Mesendoderm (in vitro differentiated cells): ENCODE results near the gene CDK9.

ENCODE experiments used
- DNase-seq: peaks from one replicate; pipeline ENCODE4 v3.0.0; 2013
- H2AK5ac ChIP-seq: 2 replicates; pipeline ENCODE4 v1.6.1; 2013; ENCODE audit warnings: low read length, inconsistent platforms
- H2BK120ac ChIP-seq: 2 replicates; pipeline ENCODE4 v1.6.1; 2013; ENCODE audit warnings: low read depth, mild to moderate bottlenecking, low read length, moderate library complexity, mixed read lengths
- H2BK15ac ChIP-seq: replicated peaks from 2 replicates; pipeline ENCODE4 v1.6.1; 2013; ENCODE audit warnings: low read depth, mild to moderate bottlenecking, moderate library complexity
- H2BK5ac ChIP-seq: 2 replicates; pipeline ENCODE4 v1.6.1; 2013; ENCODE audit warnings: low read length, inconsistent platforms
- H3K18ac ChIP-seq: 2 replicates; pipeline ENCODE4 v1.6.1; 2013; ENCODE audit warnings: mild to moderate bottlenecking, low read length, mixed read lengths
- H3K23ac ChIP-seq: one replicate; pipeline ENCODE4 v1.6.1; 2013; ENCODE audit warnings: low read length
- H3K27ac ChIP-seq: 2 replicates; pipeline ENCODE4 v1.5.1; 2013; ENCODE audit warnings: low read depth, mild to moderate bottlenecking, inconsistent platforms, low read length, moderate library complexity
- H3K27me3 ChIP-seq: 2 replicates; pipeline ENCODE4 v1.6.1; 2013; ENCODE audit warnings: low read length, control low read depth, mild to moderate bottlenecking, inconsistent platforms; ENCODE audit not compliant: insufficient read depth, poor library complexity
- H3K36me3 ChIP-seq: 2 replicates; pipeline ENCODE4 v1.6.1; 2013; ENCODE audit warnings: low read length, inconsistent platforms; ENCODE audit not compliant: control insufficient read depth, insufficient read depth
- H3K4ac ChIP-seq: one replicate; pipeline ENCODE4 v1.6.1; 2013; ENCODE audit warnings: low read depth, mild to moderate bottlenecking, low read length, moderate library complexity
- H3K4me1 ChIP-seq: 2 replicates; pipeline ENCODE4 v1.6.1; 2013; ENCODE audit warnings: low read depth, low read length, inconsistent platforms; ENCODE audit not compliant: control insufficient read depth
- H3K4me2 ChIP-seq: 2 replicates; pipeline ENCODE4 v1.6.1; 2013; ENCODE audit warnings: low read length
- H3K4me3 ChIP-seq: 2 replicates; pipeline ENCODE4 v1.5.1; 2013; ENCODE audit warnings: mild to moderate bottlenecking, low read length
- H3K56ac ChIP-seq: one replicate; pipeline ENCODE4 v1.6.1; 2013; ENCODE audit warnings: low read length
- H3K79me1 ChIP-seq: 2 replicates; pipeline ENCODE4 v1.6.1; 2013; ENCODE audit warnings: low read length, inconsistent platforms
- H3K79me2 ChIP-seq: 2 replicates; pipeline ENCODE4 v1.6.1; 2013; ENCODE audit warnings: mild to moderate bottlenecking, low read length; ENCODE audit not compliant: control insufficient read depth, insufficient read depth
- H3K9ac ChIP-seq: 2 replicates; pipeline ENCODE4 v1.6.1; 2013; ENCODE audit warnings: low read length, inconsistent platforms
- H4K5ac ChIP-seq: one replicate; pipeline ENCODE4 v1.6.1; 2013; ENCODE audit warnings: low read length
- H4K8ac ChIP-seq: one replicate; pipeline ENCODE4 v1.6.1; 2013; ENCODE audit warnings: low read depth, mild to moderate bottlenecking, control low read depth, low read length, moderate library complexity
- WGBS: extraction: QIAGEN DNeasy Blood & Tissue Kit; methylation state at CpG from one replicate; pipeline ENCODE4 v1.1.7; 2013; ENCODE audit warnings: low lambda C conversion rate, missing lambda C conversion rate; ENCODE audit not compliant: insufficient coverage; ENCODE audit errors: extremely low coverage; 5-methylcytosine and 5-hydroxymethylcytosine counted together

CDK9 gene

GRCh38 chr9:127792417-127793031 lies 6.7 kb downstream of the CDK9 start:
- Histone ChIP-seq H2BK15ac (no peak overlapping the region), H3K23ac (no peak overlapping the region), H3K79me2 (peaks cover 24% of the 10 kb centered on the region), H3K56ac (no peak overlapping the region), H4K5ac (no peak overlapping the region), H3K36me3 (peaks cover 28% of the 10 kb centered on the region), H2BK5ac (no peak overlapping the region), H3K18ac (no peak overlapping the region), H3K79me1 (peaks cover 20% of the 10 kb centered on the region), H3K4me3 (no peak overlapping the region), H4K8ac (no peak overlapping the region), H3K4me2 (no peak overlapping the region), H3K4ac (no peak overlapping the region), H3K27ac (no peak overlapping the region), H2BK120ac (no peak overlapping the region), H3K9ac (no peak overlapping the region), H3K4me1 (no peaks in the 10 kb centered on the region), H3K27me3 (no peaks in the 10 kb centered on the region), H2AK5ac (no peak overlapping the region)
- DNase-seq, result no peak
- no CpG with 5 or more reads among the region's 7 CpGs for WGBS

DNA sequence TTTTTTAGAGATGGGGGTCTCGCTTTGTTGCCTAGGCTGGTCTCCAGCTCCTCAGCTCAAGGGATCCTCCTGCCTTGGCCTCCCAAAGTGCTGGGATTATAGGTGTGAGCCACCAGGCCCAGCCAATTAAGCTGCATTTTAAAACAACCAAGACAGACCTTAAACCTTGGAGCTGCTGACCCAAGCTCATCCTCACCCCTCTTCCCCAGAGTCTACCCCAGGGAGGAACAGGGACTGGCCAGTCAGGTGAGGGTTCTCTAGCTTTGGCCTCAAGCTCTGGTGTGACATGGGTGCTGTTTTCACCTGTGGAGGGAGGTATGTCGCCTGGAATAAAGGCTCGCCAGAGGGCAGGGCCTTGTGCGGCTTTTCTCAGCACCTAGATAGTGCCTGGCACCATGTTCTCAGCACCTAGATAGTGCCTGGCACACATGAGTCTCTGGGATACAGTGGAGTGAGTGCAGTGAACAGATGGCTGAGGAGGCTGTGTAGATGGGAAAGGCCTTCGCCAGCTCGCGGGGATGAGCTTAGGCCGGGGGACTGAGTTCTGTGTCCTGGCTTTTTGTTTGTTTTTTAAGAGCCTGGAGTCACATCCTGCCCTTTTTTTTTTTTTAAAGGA lies 7.4 kb downstream of the CDK9 start:
- H3K27me3 ChIP-seq, result no peaks in the 10 kb centered on the region
- H3K4me3 ChIP-seq, result no peak overlapping the region
- no peak overlapping the region for H3K27ac ChIP-seq
- DNase-seq, result no peak
- H3K4me1 ChIP-seq, result no peaks in the 10 kb centered on the region
- WGBS, result no CpG with 5 or more reads among the region's 8 CpGs
- peaks cover 17% of the 10 kb centered on the region for H3K79me2 ChIP-seq
- no peak overlapping the region for H2AK5ac ChIP-seq
- no peak overlapping the region for H3K18ac ChIP-seq
- no peak overlapping the region for H3K9ac ChIP-seq
- no peak overlapping the region for H2BK15ac ChIP-seq
- H4K8ac ChIP-seq, result no peak overlapping the region
- H4K5ac ChIP-seq, result no peak overlapping the region
- no peak overlapping the region for H2BK120ac ChIP-seq
- H3K23ac ChIP-seq, result no peak overlapping the region
- H3K56ac ChIP-seq, result no peak overlapping the region
- no peak overlapping the region for H3K4me2 ChIP-seq
- peaks cover 22% of the 10 kb centered on the region for H3K36me3 ChIP-seq
- H2BK5ac ChIP-seq, result no peak overlapping the region
- no peak overlapping the region for H3K4ac ChIP-seq
- peaks cover 15% of the 10 kb centered on the region for H3K79me1 ChIP-seq

GRCh38 chr9:127794001-127794791 lies 8.4 kb downstream of the CDK9 start:
- Histone ChIP-seq H3K4me3 (no peak overlapping the region), H3K27ac (no peak overlapping the region), H3K36me3 (peaks cover 12% of the 10 kb centered on the region), H3K79me2 (peaks cover 7% of the 10 kb centered on the region), H2BK5ac (no peak overlapping the region), H3K9ac (no peak overlapping the region), H3K56ac (no peak overlapping the region), H2BK120ac (no peak overlapping the region), H3K18ac (no peak overlapping the region), H3K23ac (no peak overlapping the region), H4K5ac (no peak overlapping the region), H3K79me1 (peaks cover 7% of the 10 kb centered on the region), H2AK5ac (no peak overlapping the region), H3K4ac (no peak overlapping the region), H3K4me2 (no peak overlapping the region), H4K8ac (no peak overlapping the region), H3K4me1 (no peaks in the 10 kb centered on the region), H3K27me3 (no peaks in the 10 kb centered on the region), H2BK15ac (no peak overlapping the region)
- WGBS, result no CpG with 5 or more reads among the region's 14 CpGs
- no peak for DNase-seq

DNA sequence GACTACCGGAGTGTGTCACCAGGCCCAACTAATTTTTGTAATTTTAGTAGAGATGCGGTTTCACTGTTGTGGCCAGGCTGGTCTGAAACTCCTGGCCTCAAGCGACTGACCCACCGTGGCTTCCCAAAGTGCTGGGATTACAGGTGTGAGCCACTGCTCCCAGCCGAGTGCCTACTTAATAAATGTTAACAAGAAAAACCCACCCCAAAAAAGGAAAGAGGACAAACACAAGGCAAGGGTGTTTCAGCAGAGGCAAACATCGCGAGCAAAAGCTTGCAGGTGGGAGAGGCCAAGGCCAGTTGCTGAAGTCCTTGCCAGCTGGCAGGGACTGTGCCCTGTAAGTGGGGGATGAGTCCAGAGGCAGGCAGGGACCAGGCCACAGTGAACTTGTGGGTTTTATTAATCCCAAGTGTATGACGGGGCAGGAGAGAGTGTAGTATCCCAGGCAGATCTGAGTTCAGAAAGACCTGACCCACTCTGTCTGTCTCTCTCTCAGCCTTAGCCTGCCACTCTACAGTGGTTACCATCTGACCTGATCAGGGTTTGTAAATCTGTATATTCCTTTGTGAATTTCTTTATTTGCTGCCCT lies 10.5 kb downstream of the CDK9 start:
- H3K4me1 ChIP-seq, result no peaks in the 10 kb centered on the region
- no peak overlapping the region for H2BK5ac ChIP-seq
- no peak overlapping the region for H3K18ac ChIP-seq
- H2BK15ac ChIP-seq, result no peak overlapping the region
- no peaks in the 10 kb centered on the region for H3K79me2 ChIP-seq
- H3K4ac ChIP-seq, result no peak overlapping the region
- no peak overlapping the region for H3K23ac ChIP-seq
- H2BK120ac ChIP-seq, result no peak overlapping the region
- no peaks in the 10 kb centered on the region for H3K79me1 ChIP-seq
- no peak for DNase-seq
- no peaks in the 10 kb centered on the region for H3K36me3 ChIP-seq
- H4K8ac ChIP-seq, result no peak overlapping the region
- no peak overlapping the region for H4K5ac ChIP-seq
- no peak overlapping the region for H2AK5ac ChIP-seq
- H3K56ac ChIP-seq, result no peak overlapping the region
- H3K4me2 ChIP-seq, result no peak overlapping the region
- no peak overlapping the region for H3K27ac ChIP-seq
- no peak overlapping the region for H3K9ac ChIP-seq
- no CpG with 5 or more reads among the region's 8 CpGs for WGBS
- no peaks in the 10 kb centered on the region for H3K27me3 ChIP-seq
- no peak overlapping the region for H3K4me3 ChIP-seq

- Histone ChIP-seq H3K36me3 (no peaks in the 10 kb centered on the region), H3K56ac (no peak overlapping the region), H2AK5ac (no peak overlapping the region), H2BK120ac (no peak overlapping the region), H3K4me3 (no peak overlapping the region), H3K79me1 (no peaks in the 10 kb centered on the region), H3K4me1 (no peaks in the 10 kb centered on the region), H3K9ac (no peak overlapping the region), H4K5ac (no peak overlapping the region), H3K27ac (no peak overlapping the region), H3K4ac (no peak overlapping the region), H3K27me3 (no peaks in the 10 kb centered on the region), H3K4me2 (no peak overlapping the region), H4K8ac (no peak overlapping the region), H2BK15ac (no peak overlapping the region), H2BK5ac (no peak overlapping the region), H3K23ac (no peak overlapping the region), H3K18ac (no peak overlapping the region), H3K79me2 (no peaks in the 10 kb centered on the region)
- DNase-seq, result no peak
- WGBS, result no CpG with 5 or more reads among the region's 11 CpGs
Measured at GRCh38 chr9:127796852-127797370, 11.1 kb downstream of the CDK9 start.
